ENCODE data around the gene LRRC74B.

LRRC74B gene

DNA sequence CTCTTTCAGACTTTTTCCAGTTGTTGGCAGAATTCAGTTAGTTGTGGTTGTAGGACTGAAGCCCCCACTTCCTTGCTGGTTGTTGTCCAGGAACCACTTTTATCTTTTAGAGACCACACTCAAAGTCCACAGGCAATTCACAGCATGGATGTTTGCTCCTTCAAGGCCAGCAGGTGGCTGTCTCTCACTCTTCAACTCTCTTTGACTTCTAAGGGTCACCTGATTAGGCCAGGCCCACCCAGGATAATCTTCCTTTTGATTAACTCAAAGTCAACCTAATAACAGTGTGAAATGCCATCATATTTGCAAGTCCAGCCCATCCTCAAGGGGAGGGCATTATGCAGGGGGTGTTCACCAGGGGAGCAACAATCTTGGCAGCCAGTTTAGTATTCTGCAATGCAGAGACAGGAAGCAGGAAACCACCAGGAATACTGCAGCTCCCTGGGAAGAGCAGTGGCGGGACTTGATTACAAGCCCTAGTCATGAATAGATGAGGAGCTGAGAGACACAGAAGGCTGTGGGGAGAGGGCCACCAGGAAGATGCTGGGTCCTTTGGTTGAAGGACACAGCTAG lies 52.4 kb downstream of the LRRC74B start:
- DNase-seq (ENCODE audit: low read depth), result peak; percentile 7
- H3K4me3 ChIP-seq (ENCODE audit: control insufficient read depth, low read depth, low read length), result no peak overlapping the region
- TF ChIP-seq, protein P1, sequence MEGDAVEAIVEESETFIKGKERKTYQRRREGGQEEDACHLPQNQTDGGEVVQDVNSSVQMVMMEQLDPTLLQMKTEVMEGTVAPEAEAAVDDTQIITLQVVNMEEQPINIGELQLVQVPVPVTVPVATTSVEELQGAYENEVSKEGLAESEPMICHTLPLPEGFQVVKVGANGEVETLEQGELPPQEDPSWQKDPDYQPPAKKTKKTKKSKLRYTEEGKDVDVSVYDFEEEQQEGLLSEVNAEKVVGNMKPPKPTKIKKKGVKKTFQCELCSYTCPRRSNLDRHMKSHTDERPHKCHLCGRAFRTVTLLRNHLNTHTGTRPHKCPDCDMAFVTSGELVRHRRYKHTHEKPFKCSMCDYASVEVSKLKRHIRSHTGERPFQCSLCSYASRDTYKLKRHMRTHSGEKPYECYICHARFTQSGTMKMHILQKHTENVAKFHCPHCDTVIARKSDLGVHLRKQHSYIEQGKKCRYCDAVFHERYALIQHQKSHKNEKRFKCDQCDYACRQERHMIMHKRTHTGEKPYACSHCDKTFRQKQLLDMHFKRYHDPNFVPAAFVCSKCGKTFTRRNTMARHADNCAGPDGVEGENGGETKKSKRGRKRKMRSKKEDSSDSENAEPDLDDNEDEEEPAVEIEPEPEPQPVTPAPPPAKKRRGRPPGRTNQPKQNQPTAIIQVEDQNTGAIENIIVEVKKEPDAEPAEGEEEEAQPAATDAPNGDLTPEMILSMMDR (conservative IDR thresholded peaks at IDR 0.05; ENCODE audit: control insufficient read depth, insufficient read depth, low read depth, low read length), result peak; percentile 15

DNA sequence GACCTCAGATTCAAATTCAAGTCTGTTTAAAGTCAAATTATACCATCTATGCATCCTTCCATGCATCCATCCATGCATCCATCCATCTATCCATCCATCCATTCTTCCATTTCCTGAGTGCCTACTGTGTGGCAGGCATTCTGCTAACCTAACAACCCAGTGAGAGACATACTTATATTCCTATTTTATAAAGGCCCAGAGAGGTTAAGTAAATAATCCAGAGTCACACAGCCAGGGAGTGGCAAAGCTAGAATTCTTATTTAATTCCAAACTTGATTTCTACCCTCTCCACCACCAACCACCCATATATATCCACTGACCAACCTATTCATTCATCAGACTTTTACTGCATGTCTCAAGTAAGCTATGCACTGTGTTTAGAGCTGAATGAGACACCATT lies 53.8 kb downstream of the LRRC74B start:
- TF ChIP-seq, protein P1 (conservative IDR thresholded peaks at IDR 0.05; ENCODE audit: control insufficient read depth, insufficient read depth, low read depth, low read length), result no peak
- H3K4me3 ChIP-seq (ENCODE audit: control insufficient read depth, low read depth, low read length), result no peak overlapping the region
- DNase-seq (ENCODE audit: low read depth), result no peak

DNA sequence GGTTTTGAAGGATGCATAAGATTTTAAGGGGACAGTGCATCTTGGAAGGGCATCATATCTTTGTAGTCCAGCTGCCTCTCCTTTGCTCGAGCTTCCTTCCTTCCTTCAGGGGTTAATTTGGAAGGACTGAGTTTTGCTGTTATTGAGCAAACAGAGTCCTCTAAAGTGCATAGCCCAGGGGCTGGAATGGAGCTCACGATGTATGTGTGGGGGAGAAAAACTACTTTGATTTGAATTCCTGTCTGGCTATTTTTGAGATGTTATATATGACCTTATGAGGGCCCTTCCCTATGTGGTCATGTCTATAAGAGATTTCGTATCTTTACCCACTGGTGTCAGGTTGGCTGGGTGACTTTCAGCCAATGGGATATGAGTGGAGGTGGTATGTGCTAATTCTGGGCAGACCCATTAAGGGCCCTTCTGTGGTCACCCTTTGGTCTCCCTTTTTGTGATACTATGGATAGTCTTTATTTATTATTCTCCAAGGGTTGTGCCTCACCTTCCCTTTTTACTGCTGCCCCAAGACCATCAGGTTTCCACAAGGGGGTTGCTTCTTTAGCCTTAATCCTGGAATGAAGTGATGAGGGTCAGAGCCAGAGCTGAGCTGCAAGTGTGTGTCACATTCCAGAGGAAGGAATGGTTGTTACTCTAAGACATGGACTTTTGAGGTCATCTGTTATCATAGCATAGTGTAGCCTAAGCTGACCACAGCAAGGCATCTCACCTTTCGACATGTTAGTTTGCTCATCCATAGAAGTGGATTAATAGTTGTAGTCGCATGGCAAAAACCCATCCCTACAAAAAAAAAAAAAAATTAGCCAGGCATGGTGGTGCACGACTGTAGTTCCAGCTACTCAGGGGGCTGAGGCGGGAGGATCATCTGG lies 54.6 kb downstream of the LRRC74B start:
- H3K4me3 ChIP-seq (ENCODE audit: control insufficient read depth, low read depth, low read length), result no peak overlapping the region
- TF ChIP-seq, protein P1 (conservative IDR thresholded peaks at IDR 0.05; ENCODE audit: control insufficient read depth, insufficient read depth, low read depth, low read length), result no peak
- DNase-seq (ENCODE audit: low read depth), result peak; percentile 16

DNA sequence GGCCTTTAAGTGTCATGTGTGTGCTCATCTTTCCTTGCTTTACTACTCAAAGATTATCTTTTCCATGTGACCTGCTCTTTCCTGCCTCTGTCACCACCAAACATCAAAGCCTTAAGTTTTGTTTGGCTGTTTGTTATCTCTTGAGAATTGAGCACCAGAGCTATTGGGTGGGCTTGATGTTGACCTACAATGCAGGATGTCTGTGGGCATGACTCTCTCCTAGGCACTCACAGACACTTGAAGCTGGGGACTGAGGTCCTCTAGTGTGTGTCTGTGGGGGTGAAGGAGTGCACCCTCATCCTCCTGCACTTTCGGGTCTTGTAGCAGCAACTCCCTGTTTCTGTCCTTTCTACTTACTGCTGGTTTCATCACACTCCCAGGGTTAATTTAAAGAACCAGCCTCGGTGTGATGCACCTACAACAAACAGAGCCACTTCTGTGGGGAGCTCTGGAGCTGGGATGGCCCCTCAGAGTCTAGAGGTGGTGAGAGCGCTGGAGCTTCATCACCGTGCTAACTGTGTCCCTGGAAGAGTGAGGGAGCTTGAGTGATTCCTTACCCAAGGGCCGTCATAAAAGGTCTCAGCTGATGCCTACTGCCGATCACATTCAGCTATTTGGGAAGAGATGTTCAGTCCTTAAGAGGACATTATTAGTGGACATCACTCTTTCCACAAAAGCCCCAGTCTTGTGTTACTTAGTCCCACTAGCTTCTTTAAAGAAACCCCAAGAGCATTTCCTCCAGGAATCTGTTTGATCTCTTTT lies 56.3 kb downstream of the LRRC74B start:
- no peak for DNase-seq (ENCODE audit: low read depth)
- H3K4me3 ChIP-seq (ENCODE audit: control insufficient read depth, low read depth, low read length), result no peak overlapping the region
- TF ChIP-seq, protein P1 (conservative IDR thresholded peaks at IDR 0.05; ENCODE audit: control insufficient read depth, insufficient read depth, low read depth, low read length), result no peak

DNA sequence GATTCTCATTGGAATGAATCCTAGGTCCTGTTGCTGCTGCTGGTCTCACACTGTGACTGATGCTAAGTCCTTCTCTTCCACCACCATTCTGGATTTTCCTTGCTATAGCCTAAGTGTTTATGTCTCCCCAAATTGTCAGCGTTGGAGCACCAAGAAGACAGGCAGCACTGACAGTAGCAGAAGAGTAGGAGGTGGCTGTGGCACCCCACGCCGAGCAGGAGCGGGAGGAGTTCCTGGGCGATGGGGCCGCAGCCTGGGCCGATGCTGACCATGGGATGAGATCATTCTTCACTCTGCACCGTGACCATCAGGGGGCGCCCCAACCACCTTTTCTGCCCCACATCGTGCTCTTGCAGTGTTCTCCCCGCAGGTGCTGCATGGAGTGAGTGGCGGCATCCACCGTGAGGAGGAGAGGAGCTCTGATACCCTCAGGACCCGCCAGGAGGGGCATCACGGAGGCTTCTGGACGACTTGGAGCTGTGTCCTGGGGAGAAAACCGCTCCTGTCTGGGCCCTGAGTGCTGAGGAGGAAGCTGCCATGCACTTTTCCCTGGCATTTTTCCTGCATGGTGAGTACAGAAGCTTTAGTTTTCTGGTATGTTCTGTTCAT lies 57.0 kb downstream of the LRRC74B start:
- no peak overlapping the region for H3K4me3 ChIP-seq (ENCODE audit: control insufficient read depth, low read depth, low read length)
- DNase-seq (ENCODE audit: low read depth), result peak; percentile 55
- TF ChIP-seq, protein P1 (conservative IDR thresholded peaks at IDR 0.05; ENCODE audit: control insufficient read depth, insufficient read depth, low read depth, low read length), result peak; percentile 70

DNA sequence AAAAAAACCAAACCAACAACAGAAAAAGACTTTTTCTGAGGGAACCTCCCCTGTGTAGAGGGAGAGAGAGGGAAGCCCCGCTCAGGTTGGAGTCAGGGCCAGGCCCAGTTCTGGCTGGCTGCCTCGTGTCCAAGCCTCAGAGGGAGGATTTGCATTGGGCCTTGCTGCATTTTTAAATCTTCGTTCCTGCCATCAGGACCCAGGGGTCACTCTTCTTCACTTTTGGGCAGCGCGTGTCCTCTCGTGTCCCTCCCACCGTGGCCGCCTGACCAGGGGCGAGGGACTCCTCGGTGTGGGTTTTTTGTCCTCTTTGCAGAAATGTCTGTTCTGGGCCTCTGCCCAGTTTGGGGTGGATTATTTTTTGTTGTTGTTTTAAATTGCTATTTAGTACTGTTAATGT lies 57.9 kb downstream of the LRRC74B start:
- H3K4me3 ChIP-seq (ENCODE audit: control insufficient read depth, low read depth, low read length), result no peak overlapping the region
- DNase-seq (ENCODE audit: low read depth), result no peak
- TF ChIP-seq, protein P1 (conservative IDR thresholded peaks at IDR 0.05; ENCODE audit: control insufficient read depth, insufficient read depth, low read depth, low read length), result no peak
